OCI-LY7 (cell line): ENCODE measurements around the gene PCIF1.

Experiments used
- EZH2phosphoT487 ChIP-seq: fragments of 200-600 bp; sonication (generic); IDR thresholded peaks from 2 replicates; pipeline ENCODE4 v1.6.1; 2018; ENCODE audit warnings: low read depth, borderline replicate concordance, mild to moderate bottlenecking, mixed run types, antibody characterized with exemption, low read length, moderate library complexity, mixed read lengths
- TF ChIP-seq, protein P1 (sequence below): fragments of 200-600 bp; sonication (generic); conservative IDR thresholded peaks from 2 replicates; pipeline ENCODE4 v1.5.1; 2014; ENCODE audit warnings: mild to moderate bottlenecking, antibody characterized with exemption, low read length, moderate library complexity, mixed read lengths

DNA sequence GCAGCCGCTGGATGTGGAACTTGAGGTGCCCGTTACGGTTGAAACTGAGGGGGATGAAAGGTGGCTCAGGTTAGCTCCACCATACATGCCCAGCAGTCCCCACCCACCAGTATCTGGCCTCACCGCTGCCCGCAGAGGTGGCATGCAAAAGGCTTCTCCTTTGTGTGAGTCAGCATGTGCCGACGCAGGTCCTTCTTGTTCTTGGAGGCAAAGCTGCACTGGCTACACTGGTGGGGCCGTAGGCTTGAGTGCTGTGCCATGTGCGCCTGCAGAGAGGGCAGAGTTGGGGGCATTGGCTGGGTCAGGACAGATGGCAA, 15.8 kb downstream of the PCIF1 start:
- TF ChIP-seq, protein P1, sequence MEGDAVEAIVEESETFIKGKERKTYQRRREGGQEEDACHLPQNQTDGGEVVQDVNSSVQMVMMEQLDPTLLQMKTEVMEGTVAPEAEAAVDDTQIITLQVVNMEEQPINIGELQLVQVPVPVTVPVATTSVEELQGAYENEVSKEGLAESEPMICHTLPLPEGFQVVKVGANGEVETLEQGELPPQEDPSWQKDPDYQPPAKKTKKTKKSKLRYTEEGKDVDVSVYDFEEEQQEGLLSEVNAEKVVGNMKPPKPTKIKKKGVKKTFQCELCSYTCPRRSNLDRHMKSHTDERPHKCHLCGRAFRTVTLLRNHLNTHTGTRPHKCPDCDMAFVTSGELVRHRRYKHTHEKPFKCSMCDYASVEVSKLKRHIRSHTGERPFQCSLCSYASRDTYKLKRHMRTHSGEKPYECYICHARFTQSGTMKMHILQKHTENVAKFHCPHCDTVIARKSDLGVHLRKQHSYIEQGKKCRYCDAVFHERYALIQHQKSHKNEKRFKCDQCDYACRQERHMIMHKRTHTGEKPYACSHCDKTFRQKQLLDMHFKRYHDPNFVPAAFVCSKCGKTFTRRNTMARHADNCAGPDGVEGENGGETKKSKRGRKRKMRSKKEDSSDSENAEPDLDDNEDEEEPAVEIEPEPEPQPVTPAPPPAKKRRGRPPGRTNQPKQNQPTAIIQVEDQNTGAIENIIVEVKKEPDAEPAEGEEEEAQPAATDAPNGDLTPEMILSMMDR = no peak
- no peak for TF ChIP-seq EZH2phosphoT487
